ENCODE measurements around the gene OBSCN.

The OBSCN gene

DNA sequence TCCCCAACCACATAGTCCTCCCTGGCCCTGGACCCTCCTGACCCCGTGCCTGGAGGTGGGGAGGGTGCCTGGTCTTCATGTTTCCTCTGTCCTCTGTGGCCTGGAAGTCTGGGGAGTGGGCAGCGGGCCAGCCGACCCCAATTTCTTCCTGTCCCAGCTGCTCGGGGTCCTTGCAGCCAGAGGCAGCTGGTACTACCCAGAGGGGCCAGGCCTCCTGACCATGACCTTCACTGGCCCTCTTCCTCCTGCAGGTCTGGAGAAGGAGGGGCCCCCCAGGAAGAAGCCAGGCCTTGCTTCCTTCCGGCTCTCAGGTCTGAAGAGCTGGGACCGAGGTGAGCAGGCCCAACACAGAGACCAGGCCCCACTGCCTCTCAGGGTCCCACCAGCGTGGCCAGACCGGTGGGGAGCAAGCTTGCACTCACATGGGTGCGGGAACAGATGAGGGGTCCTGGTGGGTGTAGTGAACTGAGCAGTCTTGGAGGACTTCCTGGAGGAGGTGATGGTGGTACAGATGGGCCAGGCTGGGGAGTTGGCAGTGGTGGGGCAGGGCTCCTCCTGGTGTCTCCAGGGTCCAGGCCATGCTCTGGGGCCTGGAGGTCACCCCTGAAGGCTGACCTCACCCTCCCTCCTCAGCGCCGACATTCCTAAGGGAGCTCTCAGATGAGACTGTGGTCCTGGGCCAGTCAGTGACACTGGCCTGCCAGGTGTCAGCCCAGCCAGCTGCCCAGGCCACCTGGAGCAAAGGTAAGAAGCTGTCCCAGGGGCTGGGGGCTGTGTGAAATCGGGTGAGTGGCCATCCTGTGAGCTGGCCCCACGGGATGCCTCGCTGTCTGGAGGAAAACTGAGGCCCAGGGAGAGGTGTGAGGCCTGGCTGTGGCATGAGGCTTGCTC, 166.1 kb downstream of the OBSCN start:
- no peak for DNase-seq

DNA sequence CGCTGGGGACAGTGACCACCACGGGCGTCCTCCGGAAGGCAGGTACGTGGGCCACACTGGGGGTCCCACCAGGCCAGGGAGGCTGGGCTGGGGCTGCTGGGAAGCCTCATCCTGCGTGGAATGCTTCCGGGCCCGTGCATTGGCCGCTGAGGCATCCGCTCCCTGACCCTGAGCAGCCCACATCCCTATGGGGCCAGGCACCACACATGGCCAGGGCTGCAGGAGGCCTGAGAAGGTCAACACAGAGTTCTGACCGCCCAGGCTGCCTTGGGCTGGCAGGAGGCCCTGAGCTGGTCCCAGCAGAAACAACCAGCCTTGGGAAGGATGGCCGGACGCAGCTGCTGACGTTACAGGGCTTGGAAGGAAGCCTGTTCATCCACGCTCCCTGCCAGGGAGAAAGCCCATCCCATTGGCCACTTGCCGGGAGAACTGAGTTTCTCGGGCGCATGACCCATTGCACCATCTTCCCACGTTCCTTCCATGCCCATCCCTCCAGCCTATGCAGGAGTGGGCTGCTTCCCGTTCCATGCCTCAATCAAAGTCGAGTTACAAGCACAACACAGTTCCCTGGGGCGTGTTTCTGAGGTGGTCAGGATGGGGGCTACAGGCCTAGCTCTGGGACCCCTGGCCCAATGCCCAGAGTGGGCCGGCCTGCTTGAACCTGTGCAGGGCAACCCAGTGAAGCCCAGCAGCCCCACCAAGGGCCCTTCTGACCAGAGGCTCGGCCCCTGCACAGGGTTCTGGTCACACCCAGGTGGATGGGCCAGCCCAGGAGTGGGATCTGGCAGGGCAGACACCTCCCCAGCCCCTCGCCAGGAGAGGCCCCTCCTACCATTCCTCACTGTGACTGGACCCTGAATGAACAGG, 167.1 kb downstream of the OBSCN start:
- DNase-seq, result no peak

- DNase-seq, result no peak
Observed at GRCh38 chr1:228375578-228376261, 167.9 kb downstream of the OBSCN start.

GRCh38 chr1:228376262-228376628, 168.4 kb downstream of the OBSCN start:
- no peak for DNase-seq

- DNase-seq, result no peak
Observed at GRCh38 chr1:228376651-228377631, 169.1 kb downstream of the OBSCN start.

DNA sequence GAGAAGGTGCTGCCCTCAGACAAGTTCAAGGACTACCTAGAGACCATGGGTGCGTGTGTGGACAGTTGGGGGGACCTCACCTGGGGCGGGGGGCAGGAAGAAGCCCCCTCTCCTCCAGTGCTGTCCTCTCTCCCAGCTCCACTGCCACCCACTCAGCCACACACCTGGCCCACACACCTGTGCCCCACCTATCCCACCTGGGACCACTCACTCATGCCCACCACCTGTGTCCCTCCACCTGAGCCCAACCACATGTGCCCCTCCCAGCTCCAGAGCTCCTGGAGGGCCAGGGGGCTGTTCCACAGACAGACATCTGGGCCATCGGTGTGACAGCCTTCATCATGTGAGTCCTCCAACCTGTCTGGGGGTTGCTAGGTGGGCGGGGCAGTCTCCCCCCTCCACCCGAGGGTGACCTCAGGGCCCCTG, 169.8 kb downstream of the OBSCN start:
- no peak for DNase-seq

DNA sequence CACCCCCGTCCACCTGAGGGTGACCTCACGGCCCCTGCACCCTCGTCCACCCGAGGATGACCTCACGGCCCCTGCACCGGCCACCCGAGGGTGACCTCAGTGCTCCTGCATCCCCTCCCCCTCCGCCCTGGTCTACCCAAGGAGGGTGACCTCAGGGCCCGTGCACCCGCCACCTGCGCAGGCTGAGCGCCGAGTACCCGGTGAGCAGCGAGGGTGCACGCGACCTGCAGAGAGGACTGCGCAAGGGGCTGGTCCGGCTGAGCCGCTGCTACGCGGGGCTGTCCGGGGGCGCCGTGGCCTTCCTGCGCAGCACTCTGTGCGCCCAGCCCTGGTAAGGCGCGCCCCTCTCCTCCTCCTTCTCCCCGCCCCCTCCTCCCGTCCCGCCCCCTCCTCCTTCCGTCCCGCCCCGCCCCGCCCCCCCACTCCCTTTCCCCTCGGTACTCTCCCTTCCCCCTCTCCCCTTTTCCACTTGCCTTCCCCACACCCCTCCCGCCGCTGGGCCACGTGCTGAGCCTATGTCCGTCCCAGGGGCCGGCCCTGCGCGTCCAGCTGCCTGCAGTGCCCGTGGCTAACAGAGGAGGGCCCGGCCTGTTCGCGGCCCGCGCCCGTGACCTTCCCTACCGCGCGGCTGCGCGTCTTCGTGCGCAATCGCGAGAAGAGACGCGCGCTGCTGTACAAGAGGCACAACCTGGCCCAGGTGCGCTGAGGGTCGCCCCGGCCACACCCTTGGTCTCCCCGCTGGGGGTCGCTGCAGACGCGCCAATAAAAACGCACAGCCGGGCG, 170.4 kb downstream of the OBSCN start:
- peak in 3 of 4 experiments; percentile 17 to 60 (median 20) for DNase-seq

DNA sequence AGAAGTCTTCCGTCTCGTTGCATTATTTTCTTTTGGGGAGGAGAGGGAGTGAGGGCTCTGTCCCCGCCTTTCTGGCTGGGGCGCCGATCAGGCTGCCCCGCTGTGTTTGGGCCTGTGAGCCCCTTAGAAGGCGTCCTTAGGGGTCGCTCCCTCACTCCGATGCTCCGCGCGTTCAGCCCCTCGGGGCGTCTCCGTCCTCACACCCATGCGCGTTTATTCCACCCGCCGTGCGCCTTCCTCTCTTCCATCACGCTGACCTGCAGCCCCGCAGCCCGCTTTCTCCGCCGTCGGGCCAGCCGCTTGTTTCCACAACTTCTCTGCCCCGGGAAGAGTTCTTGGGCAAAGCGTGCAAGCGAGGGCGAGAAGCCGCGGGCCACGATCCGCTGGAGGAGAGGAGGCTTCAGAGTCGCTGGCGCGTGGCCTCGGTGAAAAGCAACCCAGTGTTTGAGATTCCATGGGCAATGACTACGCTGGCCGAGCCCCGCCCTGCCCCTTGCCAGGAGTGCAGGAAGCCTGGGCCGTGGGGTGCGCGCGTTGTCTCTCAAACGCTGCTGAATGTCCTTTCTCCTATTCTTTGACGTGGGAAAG, 171.1 kb downstream of the OBSCN start:
- no peak for DNase-seq

GRCh38 chr1:228379666-228380065, 171.8 kb downstream of the OBSCN start:
- no peak for DNase-seq

- no peak for DNase-seq
Observed at GRCh38 chr1:228381356-228381755, 173.5 kb downstream of the OBSCN start.

DNA sequence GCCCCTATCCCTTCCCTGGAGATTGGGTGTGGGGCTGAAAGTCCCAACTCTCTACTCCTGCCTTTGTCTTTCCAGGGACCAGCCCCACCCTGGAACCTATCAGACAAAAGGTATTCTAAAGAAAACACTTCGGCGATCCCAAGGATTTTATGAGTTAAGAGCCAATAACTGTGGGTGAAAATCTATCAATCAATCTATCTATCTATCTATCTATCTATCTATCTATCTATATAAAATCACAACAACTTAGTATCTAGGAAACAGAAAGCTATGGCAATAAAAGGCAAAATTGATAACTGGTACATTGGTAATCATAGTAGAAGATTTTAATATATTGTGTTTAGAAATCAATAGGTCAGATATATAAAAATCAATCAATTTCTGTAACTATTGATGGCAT, 175.9 kb downstream of the OBSCN start:
- no peak for DNase-seq

DNA sequence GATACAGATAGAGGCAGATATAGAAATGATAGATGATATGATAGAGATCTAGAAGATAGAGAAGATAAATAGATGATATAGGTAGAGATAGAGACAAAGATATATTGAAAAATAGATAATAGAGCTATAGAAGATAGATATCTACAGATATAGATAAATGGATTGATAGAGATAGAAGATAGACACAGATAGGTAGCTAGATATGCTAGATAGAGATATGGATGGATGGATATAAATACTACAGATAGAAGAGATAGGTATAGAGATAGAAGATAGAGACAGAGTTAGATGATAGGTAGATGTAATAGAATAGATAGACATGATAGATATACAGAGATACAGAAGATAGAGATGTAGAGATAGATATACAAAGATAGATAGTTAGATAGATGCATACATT, 177.4 kb downstream of the OBSCN start:
- no peak for DNase-seq

DNA sequence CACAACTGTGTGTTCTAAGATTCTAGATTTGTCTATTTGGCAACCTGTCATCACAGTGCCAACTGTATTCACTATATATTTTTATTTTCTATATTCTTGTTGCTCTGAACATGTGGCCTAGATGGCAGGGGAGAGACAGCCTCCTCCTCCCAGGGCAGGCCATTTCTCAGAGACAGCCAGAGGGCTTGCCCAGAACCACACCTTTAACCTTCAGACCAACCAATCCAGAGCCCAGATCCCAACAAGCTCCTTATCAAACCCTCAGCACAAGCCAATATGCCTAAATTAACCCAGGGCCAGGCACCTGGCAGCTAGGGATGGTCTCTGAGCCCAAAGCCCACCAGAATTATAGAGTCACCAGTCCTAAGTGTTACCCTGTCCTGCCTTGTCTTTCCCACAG, 179.5 kb downstream of the OBSCN start:
- DNase-seq, result no peak

- DNase-seq, result no peak
Observed at GRCh38 chr1:228390649-228391048, 182.8 kb downstream of the OBSCN start.

- no peak for DNase-seq
Observed at GRCh38 chr1:228391411-228392020, 183.7 kb downstream of the OBSCN start.

DNA sequence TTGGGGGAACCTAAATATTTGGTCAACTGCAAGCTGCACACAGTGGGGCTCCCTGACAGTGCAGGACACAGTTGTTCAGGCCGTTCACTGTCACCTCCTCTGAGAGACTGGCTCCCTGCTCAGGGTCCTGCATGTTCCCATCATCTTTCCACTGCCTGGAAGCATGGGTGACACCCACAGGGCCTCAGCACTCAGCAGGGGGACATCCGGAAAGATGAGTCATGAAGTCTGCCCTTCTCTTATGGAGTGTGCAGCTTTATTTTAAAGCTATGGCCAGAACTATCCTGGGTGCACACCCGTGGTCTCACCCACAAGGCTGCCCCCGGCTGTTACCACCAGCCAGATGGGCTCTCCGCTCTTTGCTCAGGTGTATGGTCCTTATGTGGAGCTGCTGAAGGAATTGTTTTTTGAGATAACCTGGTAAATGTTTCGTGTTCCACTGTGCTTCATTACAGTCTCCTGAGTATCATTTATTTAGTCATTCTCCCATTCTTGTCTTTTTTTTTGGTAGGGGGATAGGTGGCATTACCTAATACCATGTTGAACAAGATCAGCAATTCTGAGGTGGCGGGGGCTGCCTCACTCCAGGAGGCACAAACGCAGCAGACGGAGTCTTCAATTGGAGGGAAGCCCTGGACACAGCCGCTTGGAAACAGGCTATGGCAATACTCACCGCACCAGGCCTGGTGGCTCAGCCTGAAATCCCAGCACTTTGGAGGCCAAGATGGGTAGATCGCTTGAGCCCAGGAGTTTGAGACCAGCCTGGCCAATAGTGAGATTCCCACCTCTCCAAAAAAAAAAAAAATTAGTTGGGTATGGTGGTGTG, 184.5 kb downstream of the OBSCN start:
- no peak for DNase-seq

DNA sequence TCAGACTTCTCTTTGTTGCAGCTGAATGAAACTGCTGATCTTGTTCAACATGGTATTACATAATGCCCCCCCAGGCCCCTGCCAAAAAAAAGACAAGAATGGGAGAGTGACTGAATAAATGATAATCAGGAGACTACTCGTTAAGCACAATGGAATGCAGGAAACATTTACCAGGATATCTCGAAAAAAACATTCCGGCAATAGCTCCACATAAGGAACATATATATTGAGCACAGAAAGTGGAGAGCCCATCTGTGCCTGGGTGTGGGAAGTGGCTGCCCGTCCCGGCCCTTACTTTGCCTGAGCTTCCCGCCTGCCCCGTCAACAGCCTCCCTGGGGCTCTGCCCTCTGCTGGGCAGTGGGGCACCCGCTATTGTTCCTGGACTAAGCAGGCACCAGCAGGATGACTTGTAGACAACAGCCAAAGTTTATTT, 185.4 kb downstream of the OBSCN start:
- no peak for DNase-seq

- no peak for DNase-seq
Observed at GRCh38 chr1:228393811-228394570, 186.1 kb downstream of the OBSCN start.
